H1 (cell line): Measurements from ENCODE around the gene HES2. TPM values are rescaled to one million over a fixed set of nuclear protein-coding genes. Genes with fewer than 3 reads are reported as not detected.

ENCODE experiments used
- CHD7 ChIP-seq: fragments of 300-600 bp; sonication (generic); IDR thresholded peaks from 2 replicates; pipeline ENCODE4 v1.7.1; 2012; ENCODE audit warnings: low read length, moderate library complexity, mild to moderate bottlenecking, inconsistent platforms; ENCODE audit not compliant: insufficient replicate concordance
- RNF2 ChIP-seq: fragments of 200-900, 300-1000 bp; sonication (generic); IDR thresholded peaks from 2 replicates; pipeline ENCODE4 v1.7.1; 2016; ENCODE audit warnings: borderline replicate concordance, low read depth, mild to moderate bottlenecking, antibody characterized with exemption, low read length; ENCODE audit not compliant: poor library complexity, severe bottlenecking; ENCODE audit errors: missing control alignments
- SIRT6 ChIP-seq: IDR thresholded peaks from one replicate; pipeline ENCODE4 v1.7.1; 2012; ENCODE audit warnings: low read length, inconsistent platforms
- polyA plus RNA-seq, 7 experiments: library from polyadenylated mRNA; depleted of rRNA in 3 of 7; stranded (reverse) in 5 of 7; unstranded in 2 of 7; fragments of >200 nt in 5 of 7; fragments of 200-250 nt in 2 of 7; gene quantifications; 1 replicate in 5 of 7; 2 replicates in 1 of 7; 4 replicates in 1 of 7; pipeline versions ENCODE4 v1.2.1 to v1.2.3, GENCODE V29; 2011 to 2013; ENCODE audit warnings: missing spikeins in 2 of 7, mixed read lengths in 2 of 7
- total RNA-seq: library from RNA; stranded (reverse); fragmentation: NEBNext Ultra II Directional; extraction: Animal tissue kit (Norgen Biotek cat#: 25700); gene quantifications from 2 replicates; pipeline ENCODE4 v1.2.1, GENCODE V29; 2021

The HES2 gene
- total and polyA plus RNA-seq, 2 of the 8 experiments (the other 6 are each of a cell fraction or from before 2014, with no cell fraction given): 0.15 to 0.53 TPM

- TF ChIP-seq CHD7 (no peak), SIRT6 (no peak), RNF2 (no peak)
- TF ChIP-seq, all 59 proteins: peak for 0
These were observed 45.6 kb downstream of the HES2 start (continued) for GRCh38 chr1:6373961-6374720.
